ENCODE data around the gene SSUH2.
"Not testable (repeated sequence)": the region's sequence is repeated elsewhere in the genome, so short reads cannot be mapped to it uniquely, and the experiment has no call there.

SSUH2 gene

DNA sequence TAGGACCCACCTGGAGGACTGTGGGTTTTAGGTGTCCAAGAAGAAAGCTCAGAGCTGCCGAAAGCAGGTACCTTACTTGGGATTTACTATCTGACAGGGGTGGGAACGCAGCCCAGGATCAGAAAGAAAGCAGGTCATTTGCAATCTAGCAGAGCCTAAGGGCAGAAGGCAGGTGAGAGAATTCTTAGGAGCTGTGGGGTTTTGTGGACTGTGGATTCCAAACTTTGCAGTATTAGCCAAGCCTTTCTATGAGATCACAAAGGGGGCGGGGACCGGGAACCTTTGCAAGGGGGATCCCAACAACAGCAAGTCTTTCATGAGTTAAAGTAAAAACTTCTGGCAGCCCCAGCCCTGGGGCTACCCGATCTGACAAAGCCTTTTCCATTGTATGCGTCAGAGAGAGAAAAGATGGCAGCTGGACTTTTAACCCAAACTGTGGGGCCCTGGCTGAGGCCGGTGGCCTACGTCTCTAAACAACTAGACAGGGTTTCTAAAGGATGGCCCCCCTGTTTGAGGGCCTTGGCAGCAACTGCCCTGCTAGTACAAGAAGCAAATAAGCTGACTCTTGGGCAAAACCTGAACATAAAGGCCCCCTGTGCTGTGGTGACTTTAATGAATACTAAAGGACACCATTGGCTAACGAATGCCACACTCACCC, 37.4 kb upstream of the SSUH2 start:
- H4K12ac ChIP-seq (ENCODE audit: low read depth, low read length); H3K9me3 ChIP-seq (ENCODE audit: insufficient read depth, low read depth, low read length); H2AFZ ChIP-seq (ENCODE audit: insufficient read depth, low read length, poor library complexity); H3K14ac ChIP-seq (ENCODE audit: low read length); H2BK120ac ChIP-seq (ENCODE audit: insufficient read depth, low read length, poor library complexity); H3K9ac ChIP-seq (ENCODE audit: low read length); H3K27me3 ChIP-seq (ENCODE audit: insufficient read depth, low read length); H3K79me1 ChIP-seq (ENCODE audit: low read length); H3K36me3 ChIP-seq (ENCODE audit: control insufficient read depth in 1 of 2, insufficient read depth in 2 of 2, low read length in 2 of 2); H3K4ac ChIP-seq (ENCODE audit: low read depth, low read length); H4K8ac ChIP-seq (ENCODE audit: low read depth, low read length); H3K4me2 ChIP-seq (ENCODE audit: low read length); H3K18ac ChIP-seq (ENCODE audit: low read length); H3K23ac ChIP-seq (ENCODE audit: low read length); H3K79me2 ChIP-seq (ENCODE audit: control insufficient read depth, insufficient read depth, low read length, poor library complexity); H2AK5ac ChIP-seq (ENCODE audit: low read length); H2BK12ac ChIP-seq (ENCODE audit: low read length); H2BK5ac ChIP-seq (ENCODE audit: low read depth, low read length, poor library complexity); H3K4me3 ChIP-seq (ENCODE audit: low read depth, low read length): not testable (repeated sequence)
- peaks cover 8 to 12% of the 10 kb centered on the region in 2 experiments for H3K4me1 ChIP-seq (ENCODE audit: control insufficient read depth in 1 of 2, insufficient read depth in 2 of 2, low read length in 2 of 2)
- peak overlapping the region; percentile 42 for H4K91ac ChIP-seq (ENCODE audit: low read depth, low read length)
- H3K27ac ChIP-seq (ENCODE audit: low read depth, low read length): peak overlapping the region; percentile 53
- DNase-seq: peak in 1 of 2 donors; percentile 37
- WGBS (ENCODE audit: extremely low coverage, insufficient coverage, insufficient read length): no CpG with 5 or more reads among the region's 9 CpGs

DNA sequence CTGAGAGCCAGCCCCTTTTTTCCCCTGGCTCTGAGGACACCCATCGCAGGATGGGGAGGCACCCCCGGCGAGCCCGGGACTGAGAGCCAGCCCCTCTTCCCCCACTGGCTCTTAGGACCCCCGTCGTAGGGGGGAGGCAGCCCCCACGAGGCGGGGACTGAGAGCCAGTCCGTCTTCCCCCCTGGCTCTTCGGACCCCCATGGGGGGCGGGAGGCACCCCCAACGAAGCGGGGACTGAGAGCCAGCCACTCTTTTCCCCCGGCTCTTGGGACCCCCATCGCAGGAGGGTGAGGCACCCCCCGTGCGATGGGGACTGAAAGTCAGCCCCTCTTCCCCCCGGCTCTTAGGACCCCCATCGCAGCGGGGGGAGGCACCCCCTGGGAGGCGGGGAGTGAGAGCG, 36.8 kb upstream of the SSUH2 start:
- DNase-seq: no peak
- Histone ChIP-seq H2AK5ac (ENCODE audit: low read length) (no peak overlapping the region), H3K23ac (ENCODE audit: low read length) (no peak overlapping the region), H2BK12ac (ENCODE audit: low read length) (no peak overlapping the region), H3K4ac (ENCODE audit: low read depth, low read length) (no peak overlapping the region), H4K12ac (ENCODE audit: low read depth, low read length) (no peak overlapping the region), H3K9me3 (ENCODE audit: insufficient read depth, low read depth, low read length) (peaks cover 2% of the 10 kb centered on the region), H3K36me3 (ENCODE audit: control insufficient read depth in 1 of 2, insufficient read depth in 2 of 2, low read length in 2 of 2) (no peaks in the 10 kb centered on the region), H3K79me2 (ENCODE audit: control insufficient read depth, insufficient read depth, low read length, poor library complexity) (no peaks in the 10 kb centered on the region), H2BK5ac (ENCODE audit: low read depth, low read length, poor library complexity) (no peak overlapping the region), H3K9ac (ENCODE audit: low read length) (no peak overlapping the region), H3K14ac (ENCODE audit: low read length) (no peak overlapping the region), H4K8ac (ENCODE audit: low read depth, low read length) (no peak overlapping the region), H4K91ac (ENCODE audit: low read depth, low read length) (peak overlapping the region; percentile 42), H3K4me3 (ENCODE audit: low read depth, low read length) (no peak overlapping the region), H3K4me1 (ENCODE audit: control insufficient read depth in 1 of 2, insufficient read depth in 2 of 2, low read length in 2 of 2) (peaks cover 8 to 12% of the 10 kb centered on the region in 2 experiments), H3K4me2 (ENCODE audit: low read length) (no peak overlapping the region), H2BK120ac (ENCODE audit: insufficient read depth, low read length, poor library complexity) (no peak overlapping the region), H3K79me1 (ENCODE audit: low read length) (peaks cover 4% of the 10 kb centered on the region), H3K27me3 (ENCODE audit: insufficient read depth, low read length) (no peaks in the 10 kb centered on the region), H3K18ac (ENCODE audit: low read length) (no peak overlapping the region), H3K27ac (ENCODE audit: low read depth, low read length) (peak overlapping the region; percentile 53), H2AFZ (ENCODE audit: insufficient read depth, low read length, poor library complexity) (no peak overlapping the region)
- no CpG with 5 or more reads among the region's 22 CpGs for WGBS (ENCODE audit: extremely low coverage, insufficient coverage, insufficient read length)

DNA sequence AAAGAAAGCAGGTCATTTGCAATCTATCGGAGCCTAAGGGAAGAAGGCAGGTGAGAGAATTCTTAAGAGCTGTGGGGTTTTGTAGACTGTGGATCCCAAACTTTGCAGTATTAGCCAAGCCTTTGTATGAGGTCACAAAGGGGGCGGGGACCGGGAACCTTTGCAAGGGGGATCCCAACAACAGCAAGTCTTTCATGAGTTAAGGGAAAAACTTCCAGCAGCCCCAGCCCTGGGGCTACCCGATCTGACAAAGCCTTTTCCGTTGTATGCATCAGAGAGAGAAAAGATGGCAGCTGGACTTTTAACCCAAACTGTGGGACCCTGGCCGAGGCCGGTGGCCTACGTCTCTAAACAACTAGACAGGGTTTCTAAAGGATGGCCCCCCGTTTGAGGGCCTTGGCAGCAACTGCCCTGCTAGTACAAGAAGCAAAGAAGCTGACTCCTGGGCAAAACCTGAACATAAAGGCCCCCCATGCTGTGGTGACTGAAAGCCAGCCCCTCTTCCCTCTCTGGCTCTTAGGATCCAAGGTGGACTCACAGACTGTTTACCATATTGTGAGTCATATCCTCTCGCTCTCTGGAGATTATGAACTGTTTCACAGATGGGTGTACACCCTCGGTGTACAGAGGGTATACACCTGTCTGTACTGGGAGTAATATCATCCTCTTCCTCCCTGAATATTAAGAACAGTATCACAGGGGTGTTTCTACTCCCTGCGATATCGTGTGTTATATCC, 35.4 kb upstream of the SSUH2 start:
- WGBS (ENCODE audit: extremely low coverage, insufficient coverage, insufficient read length): no CpG with 5 or more reads among the region's 13 CpGs

DNA sequence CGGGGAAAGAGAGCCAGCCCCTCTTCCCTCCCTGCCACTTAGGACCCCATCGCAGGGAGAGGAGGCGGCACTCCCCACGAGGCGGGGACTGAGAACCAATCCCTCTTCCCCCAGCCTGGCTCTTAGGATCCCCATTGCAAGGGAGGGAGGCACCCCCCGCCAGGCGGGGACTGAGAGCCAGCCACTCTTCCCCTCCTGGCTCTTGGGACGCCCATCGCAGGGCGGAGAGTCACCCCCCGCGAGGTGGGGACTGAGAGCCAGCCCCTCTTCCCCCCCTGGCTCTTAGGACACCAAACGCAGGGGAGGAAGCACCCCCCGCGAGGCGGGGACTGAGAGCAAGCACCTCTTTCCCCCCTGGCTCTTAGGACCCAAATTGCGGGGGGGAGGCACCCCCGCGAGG, 34.2 kb upstream of the SSUH2 start:
- Histone ChIP-seq H3K79me2 (ENCODE audit: control insufficient read depth, insufficient read depth, low read length, poor library complexity) (no peaks in the 10 kb centered on the region), H3K4me3 (ENCODE audit: low read depth, low read length) (no peak overlapping the region), H2BK12ac (ENCODE audit: low read length) (no peak overlapping the region), H3K36me3 (ENCODE audit: control insufficient read depth in 1 of 2, insufficient read depth in 2 of 2, low read length in 2 of 2) (no peaks in the 10 kb centered on the region), H2AK5ac (ENCODE audit: low read length) (no peak overlapping the region), H3K18ac (ENCODE audit: low read length) (no peak overlapping the region), H3K79me1 (ENCODE audit: low read length) (peaks cover 4% of the 10 kb centered on the region), H2AFZ (ENCODE audit: insufficient read depth, low read length, poor library complexity) (no peak overlapping the region), H3K27ac (ENCODE audit: low read depth, low read length) (no peak overlapping the region), H4K91ac (ENCODE audit: low read depth, low read length) (no peak overlapping the region), H3K27me3 (ENCODE audit: insufficient read depth, low read length) (no peaks in the 10 kb centered on the region), H3K4me2 (ENCODE audit: low read length) (peak overlapping the region; percentile 41), H3K14ac (ENCODE audit: low read length) (no peak overlapping the region), H4K8ac (ENCODE audit: low read depth, low read length) (peak overlapping the region; percentile 29), H4K12ac (ENCODE audit: low read depth, low read length) (no peak overlapping the region), H3K4me1 (ENCODE audit: control insufficient read depth in 1 of 2, insufficient read depth in 2 of 2, low read length in 2 of 2) (peaks cover 12% of the 10 kb centered on the region in 2 experiments), H2BK5ac (ENCODE audit: low read depth, low read length, poor library complexity) (no peak overlapping the region), H3K4ac (ENCODE audit: low read depth, low read length) (no peak overlapping the region), H2BK120ac (ENCODE audit: insufficient read depth, low read length, poor library complexity) (no peak overlapping the region), H3K9ac (ENCODE audit: low read length) (no peak overlapping the region), H3K9me3 (ENCODE audit: insufficient read depth, low read depth, low read length) (peaks cover 2% of the 10 kb centered on the region), H3K23ac (ENCODE audit: low read length) (no peak overlapping the region)
- WGBS (ENCODE audit: extremely low coverage, insufficient coverage, insufficient read length): no CpG with 5 or more reads among the region's 19 CpGs
- no peak for DNase-seq

More for the DNA sequence above, 35.4 kb upstream of the SSUH2 start:
- H3K4ac ChIP-seq (ENCODE audit: low read depth, low read length); H4K12ac ChIP-seq (ENCODE audit: low read depth, low read length); H4K8ac ChIP-seq (ENCODE audit: low read depth, low read length); H3K14ac ChIP-seq (ENCODE audit: low read length); H4K91ac ChIP-seq (ENCODE audit: low read depth, low read length); H3K18ac ChIP-seq (ENCODE audit: low read length); H3K9me3 ChIP-seq (ENCODE audit: insufficient read depth, low read depth, low read length); H2BK120ac ChIP-seq (ENCODE audit: insufficient read depth, low read length, poor library complexity); H3K9ac ChIP-seq (ENCODE audit: low read length); H3K79me1 ChIP-seq (ENCODE audit: low read length); H2AFZ ChIP-seq (ENCODE audit: insufficient read depth, low read length, poor library complexity); H3K27ac ChIP-seq (ENCODE audit: low read depth, low read length); H3K36me3 ChIP-seq (ENCODE audit: control insufficient read depth in 1 of 2, insufficient read depth in 2 of 2, low read length in 2 of 2); H3K4me3 ChIP-seq (ENCODE audit: low read depth, low read length); H3K79me2 ChIP-seq (ENCODE audit: control insufficient read depth, insufficient read depth, low read length, poor library complexity); DNase-seq; H2AK5ac ChIP-seq (ENCODE audit: low read length); H3K23ac ChIP-seq (ENCODE audit: low read length); H2BK12ac ChIP-seq (ENCODE audit: low read length); H2BK5ac ChIP-seq (ENCODE audit: low read depth, low read length, poor library complexity); H3K27me3 ChIP-seq (ENCODE audit: insufficient read depth, low read length): not testable (repeated sequence)
- H3K4me2 ChIP-seq (ENCODE audit: low read length): peak overlapping the region; percentile 27
- peaks cover 12% of the 10 kb centered on the region in 2 experiments for H3K4me1 ChIP-seq (ENCODE audit: control insufficient read depth in 1 of 2, insufficient read depth in 2 of 2, low read length in 2 of 2)
